SHP77 (cell line): Measurements from ENCODE around the gene ST6GAL1.

Source experiments
- DNase-seq, 2 experiments: peaks; one replicate each; lab custom pipeline; 2025; lab: John Stamatoyannopoulos, UW

ST6GAL1 gene

GRCh38 chr3:186915806-186916796 is 14.2 kb upstream of the ST6GAL1 start:
- no peak for DNase-seq

GRCh38 chr3:186917512-186918312 is 12.6 kb upstream of the ST6GAL1 start:
- DNase-seq = no peak

GRCh38 chr3:186920301-186920700 is 10.0 kb upstream of the ST6GAL1 start:
- DNase-seq = no peak

- no peak for DNase-seq
Measured at GRCh38 chr3:186920796-186921195, 9.5 kb upstream of the ST6GAL1 start.

- no peak for DNase-seq
Measured at GRCh38 chr3:186921578-186921977, 8.7 kb upstream of the ST6GAL1 start.

- DNase-seq = no peak
Measured at GRCh38 chr3:186922224-186922623, 8.1 kb upstream of the ST6GAL1 start.

- no peak for DNase-seq
Measured at GRCh38 chr3:186922790-186923189, 7.5 kb upstream of the ST6GAL1 start.

GRCh38 chr3:186923241-186923640 is 7.1 kb upstream of the ST6GAL1 start:
- DNase-seq = no peak

- DNase-seq = no peak
Measured at GRCh38 chr3:186925826-186926225, 4.5 kb upstream of the ST6GAL1 start.

GRCh38 chr3:186929186-186929585 is 1.1 kb upstream of the ST6GAL1 start:
- no peak for DNase-seq

- DNase-seq = no peak
Measured at GRCh38 chr3:186929685-186930084, 641 bp upstream of the ST6GAL1 start.

- DNase-seq = no peak
Measured at GRCh38 chr3:186930641-186931531, 560 bp downstream of the ST6GAL1 start.

- no peak for DNase-seq
Measured at GRCh38 chr3:186931532-186932280, 1.4 kb downstream of the ST6GAL1 start.

GRCh38 chr3:186932281-186933181 is 2.2 kb downstream of the ST6GAL1 start:
- DNase-seq = no peak

- DNase-seq = no peak
Measured at GRCh38 chr3:186933816-186934215, 3.5 kb downstream of the ST6GAL1 start.

GRCh38 chr3:186935133-186935532 is 4.8 kb downstream of the ST6GAL1 start:
- no peak for DNase-seq

GRCh38 chr3:186937017-186937875 is 6.9 kb downstream of the ST6GAL1 start:
- no peak for DNase-seq

- DNase-seq = no peak
Measured at GRCh38 chr3:186938716-186939115, 8.4 kb downstream of the ST6GAL1 start.

GRCh38 chr3:186939536-186939935 is 9.2 kb downstream of the ST6GAL1 start:
- DNase-seq = no peak
